Sigmoid colon (tissue), 4 donors: ENCODE results near the gene SLC8B1.

Source experiments
- POLR2A ChIP-seq, 2 donors: fragments of 450-650 bp; IDR thresholded peaks; one replicate each; pipeline ENCODE4 v1.6.1; 2016; ENCODE audit warnings: antibody characterized with exemption in 2 of 2, mild to moderate bottlenecking in 2 of 2, moderate library complexity in 2 of 2
- POLR2AphosphoS5 ChIP-seq, 4 donors: sonication (generic); formaldehyde crosslinking; IDR thresholded peaks; one replicate each; pipeline ENCODE4 v1.6.1; 2017; ENCODE audit warnings: antibody characterized with exemption in 4 of 4
- TF ChIP-seq, protein P1 (sequence below), 4 experiments: fragments of 450-650 bp in 3 of 4; fragments of 200-600 bp in 1 of 4; IDR thresholded peaks; one replicate each; pipeline ENCODE4 v1.5.1; 2016 to 2019; ENCODE audit warnings: antibody characterized with exemption in 4 of 4, mild to moderate bottlenecking in 3 of 4, moderate library complexity in 2 of 4

GRCh38 chr12:113278633-113279032 is 56.3 kb downstream of the SLC8B1 start:
- TF ChIP-seq POLR2A (IDR thresholded peaks at IDR 0.05) (no peak), POLR2AphosphoS5 (IDR thresholded peaks at IDR 0.05) (no peak)
- TF ChIP-seq, protein P1, sequence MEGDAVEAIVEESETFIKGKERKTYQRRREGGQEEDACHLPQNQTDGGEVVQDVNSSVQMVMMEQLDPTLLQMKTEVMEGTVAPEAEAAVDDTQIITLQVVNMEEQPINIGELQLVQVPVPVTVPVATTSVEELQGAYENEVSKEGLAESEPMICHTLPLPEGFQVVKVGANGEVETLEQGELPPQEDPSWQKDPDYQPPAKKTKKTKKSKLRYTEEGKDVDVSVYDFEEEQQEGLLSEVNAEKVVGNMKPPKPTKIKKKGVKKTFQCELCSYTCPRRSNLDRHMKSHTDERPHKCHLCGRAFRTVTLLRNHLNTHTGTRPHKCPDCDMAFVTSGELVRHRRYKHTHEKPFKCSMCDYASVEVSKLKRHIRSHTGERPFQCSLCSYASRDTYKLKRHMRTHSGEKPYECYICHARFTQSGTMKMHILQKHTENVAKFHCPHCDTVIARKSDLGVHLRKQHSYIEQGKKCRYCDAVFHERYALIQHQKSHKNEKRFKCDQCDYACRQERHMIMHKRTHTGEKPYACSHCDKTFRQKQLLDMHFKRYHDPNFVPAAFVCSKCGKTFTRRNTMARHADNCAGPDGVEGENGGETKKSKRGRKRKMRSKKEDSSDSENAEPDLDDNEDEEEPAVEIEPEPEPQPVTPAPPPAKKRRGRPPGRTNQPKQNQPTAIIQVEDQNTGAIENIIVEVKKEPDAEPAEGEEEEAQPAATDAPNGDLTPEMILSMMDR (IDR thresholded peaks at IDR 0.05) = no peak
